Activated CD8-positive, alpha-beta T cell treated with anti-CD3 and anti-CD28 coated beads for 36 hours (primary cell): ENCODE measurements around the gene PDE2A. TPM values are rescaled to one million over a fixed set of nuclear protein-coding genes. Genes with fewer than 3 reads are reported as not detected.

ENCODE experiments used
- ATAC-seq: fragments of 200-7000 bp; cut with Tn5 transposase; one replicate; pipeline ENCODE4 v1.10.0; 2021; ENCODE audit warnings: mild to moderate bottlenecking, moderate library complexity
- CTCF ChIA-PET: fragments of 350-600 bp; sonication (Branson Sonifier 250); formaldehyde crosslinking; loops from one replicate; lab custom pipeline; 2021; ENCODE audit warnings: antibody characterized with exemption; lab: Charles Lee
- POLR2A ChIA-PET: fragments of 350-600 bp; sonication (Branson Sonifier 250); formaldehyde crosslinking; loops from one replicate; lab custom pipeline; 2021; ENCODE audit warnings: antibody characterized with exemption; lab: Charles Lee
- DNase-seq: peaks from one replicate; pipeline ENCODE4 v3.0.0-alpha.2; 2020
- H3K27ac Mint-ChIP-seq: one replicate; pipeline ENCODE4 v1.8.0; 2021; ENCODE audit warnings: mild to moderate bottlenecking, mixed read lengths
- H3K27me3 Mint-ChIP-seq: one replicate; pipeline ENCODE4 v1.8.0; 2021; ENCODE audit warnings: mixed read lengths
- H3K36me3 Mint-ChIP-seq: one replicate; pipeline ENCODE4 v1.8.0; 2021; ENCODE audit warnings: low read depth, mixed read lengths
- H3K4me1 Mint-ChIP-seq: one replicate; pipeline ENCODE4 v1.8.0; 2021; ENCODE audit warnings: low read depth, mixed read lengths
- H3K4me3 Mint-ChIP-seq: one replicate; pipeline ENCODE4 v1.8.0; 2021; ENCODE audit warnings: mild to moderate bottlenecking, moderate library complexity, mixed read lengths
- H3K9me3 Mint-ChIP-seq: one replicate; pipeline ENCODE4 v1.8.0; 2021; ENCODE audit warnings: mixed read lengths
- CTCF ChIP-seq: fragments of 200-600 bp; IDR thresholded peaks from one replicate; pipeline ENCODE4 v1.8.0; 2022; ENCODE audit warnings: antibody characterized with exemption, mild to moderate bottlenecking
- intact Hi-C: fragments of 100-400 bp; cut with micrococcal nuclease; formaldehyde crosslinking; loops from one replicate; pipeline ENCODE4 v1.10.0; 2022
- microRNA-seq: library from miRNA; unstranded; fragments of <30 nt; microRNA quantifications from one replicate; pipeline ENCODE4 v1.2.0, GENCODE V29; 2022; ENCODE audit warnings: borderline microRNAs expressed, borderline replicate concordance
- total RNA-seq, 2 experiments: library from RNA; stranded (reverse); gene quantifications; one replicate each; pipeline ENCODE4 v1.2.3, GENCODE V29; 2021

PDE2A gene
- total RNA-seq, 2 experiments from 2014 or later, result 0.14 to 0.72 TPM

- TF ChIP-seq CTCF, result no peak
- ChIA-PET CTCF (interaction anchor here (1.1 to 1.8 kb wide), 2 partner anchors 59 to 63 kb away, joined by 4 to 6 read pairs; no protein-coding TSS in a partner anchor), POLR2A (interaction anchor here (1.2 kb wide), 1 partner anchor 19 kb away, joined by 3 read pairs; no protein-coding TSS in a partner anchor)
- Mint-ChIP-seq H3K9me3 (no peaks in the 10 kb centered on the region), H3K4me1 (no peaks in the 10 kb centered on the region), H3K27ac (no peak overlapping the region), H3K27me3 (peaks cover 9% of the 10 kb centered on the region), H3K4me3 (no peak overlapping the region), H3K36me3 (no peaks in the 10 kb centered on the region)
- no peak for DNase-seq
- no peak for ATAC-seq
- intact Hi-C loops, result no loop called here
These were observed 139.6 kb downstream of the PDE2A start for GRCh38 chr11:72534371-72535193.

GRCh38 chr11:72529068-72529467, 145.2 kb downstream of the PDE2A start:
- ChIA-PET CTCF (no interaction called here), POLR2A (no interaction called here)
- no peak overlapping the region for H3K27ac Mint-ChIP-seq
- no peaks in the 10 kb centered on the region for H3K4me1 Mint-ChIP-seq
- H3K9me3 Mint-ChIP-seq, result no peaks in the 10 kb centered on the region
- no peak for DNase-seq
- intact Hi-C loops, result no loop called here
- no peak overlapping the region for H3K4me3 Mint-ChIP-seq
- no peak for ATAC-seq
- H3K36me3 Mint-ChIP-seq, result no peaks in the 10 kb centered on the region
- H3K27me3 Mint-ChIP-seq, result peaks cover 9% of the 10 kb centered on the region
- no peak for TF ChIP-seq CTCF

GRCh38 chr11:72528121-72528520, 146.1 kb downstream of the PDE2A start:
- POLR2A ChIA-PET, result interaction anchor here (0.7 kb wide), 1 partner anchor 51 kb away, joined by 5 read pairs; no protein-coding TSS in a partner anchor
- DNase-seq, result no peak
- Mint-ChIP-seq H3K9me3 (no peaks in the 10 kb centered on the region), H3K27ac (no peak overlapping the region), H3K27me3 (peaks cover 7% of the 10 kb centered on the region), H3K4me3 (no peak overlapping the region), H3K4me1 (no peaks in the 10 kb centered on the region), H3K36me3 (no peaks in the 10 kb centered on the region)
- intact Hi-C loops, result no loop called here
- CTCF ChIA-PET, result no interaction called here
- TF ChIP-seq CTCF, result no peak
- ATAC-seq, result no peak

Small RNA genes within 50 kb of the gene (microRNA-seq; reads per million reads assigned to microRNA genes)
- 63.3 reads per million, percentile 63 among the genes with 10 or more reads in this experiment for gene MIR139

Other genes with a start within 250 kb of the PDE2A start
- 10 to 100 TPM; 37.0 to 37.2 TPM for gene CLPB, start 239.9 kb downstream of the PDE2A start, total RNA-seq
- gene ARAP1, start 78.0 kb upstream of the PDE2A start, total RNA-seq, result 10 to 100 TPM; 77.7 to 91.5 TPM
- gene STARD10, start 119.6 kb upstream of the PDE2A start, total RNA-seq, result 1 to 10 TPM; 8.1 to 8.6 TPM
- 10 to 100 TPM; 70.8 to 71.4 TPM for gene ATG16L2, start 140.0 kb upstream of the PDE2A start, total RNA-seq